ENCODE results near the gene KCNAB2.

DNA sequence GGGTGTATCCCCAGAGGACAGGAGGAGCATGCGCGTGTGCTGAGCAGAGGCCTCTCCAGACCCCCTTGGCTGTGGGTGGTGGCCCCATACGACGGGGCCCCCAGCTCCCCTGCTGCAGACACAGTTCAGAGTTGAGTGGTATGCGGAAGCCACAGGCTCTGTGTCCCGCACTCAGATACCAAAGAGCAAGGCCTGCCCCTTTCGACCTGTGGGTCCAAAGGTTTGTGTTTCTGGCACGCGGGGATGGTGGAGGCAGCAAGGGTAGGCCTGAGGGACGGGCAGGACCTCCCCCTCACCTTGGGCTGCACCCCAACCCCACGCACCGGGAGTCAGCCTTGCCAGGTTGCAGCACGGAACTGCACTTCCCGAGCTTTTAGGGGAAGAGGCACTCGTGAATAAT lies at the start of gene KCNAB2:
- TF ChIP-seq CTCF (IDR thresholded peaks at IDR 0.05; ENCODE audit: insufficient read depth, low read depth, low read length) (no peak), EZH2 (IDR thresholded peaks at IDR 0.05; ENCODE audit: insufficient read depth, low read length) (no peak)

Data from astrocyte (in vitro differentiated cells and primary cell).